Hippocampal formation (tissue), 2 donors: ENCODE data around the gene MTARC2.
A peak's percentile ranks its signal among the peaks of the same experiment; 100 is the strongest.

Experiments used
- DNase-seq, 2 donors: peaks; one replicate each; lab custom pipeline; 2025; lab: John Stamatoyannopoulos, UW

MTARC2 gene

DNA sequence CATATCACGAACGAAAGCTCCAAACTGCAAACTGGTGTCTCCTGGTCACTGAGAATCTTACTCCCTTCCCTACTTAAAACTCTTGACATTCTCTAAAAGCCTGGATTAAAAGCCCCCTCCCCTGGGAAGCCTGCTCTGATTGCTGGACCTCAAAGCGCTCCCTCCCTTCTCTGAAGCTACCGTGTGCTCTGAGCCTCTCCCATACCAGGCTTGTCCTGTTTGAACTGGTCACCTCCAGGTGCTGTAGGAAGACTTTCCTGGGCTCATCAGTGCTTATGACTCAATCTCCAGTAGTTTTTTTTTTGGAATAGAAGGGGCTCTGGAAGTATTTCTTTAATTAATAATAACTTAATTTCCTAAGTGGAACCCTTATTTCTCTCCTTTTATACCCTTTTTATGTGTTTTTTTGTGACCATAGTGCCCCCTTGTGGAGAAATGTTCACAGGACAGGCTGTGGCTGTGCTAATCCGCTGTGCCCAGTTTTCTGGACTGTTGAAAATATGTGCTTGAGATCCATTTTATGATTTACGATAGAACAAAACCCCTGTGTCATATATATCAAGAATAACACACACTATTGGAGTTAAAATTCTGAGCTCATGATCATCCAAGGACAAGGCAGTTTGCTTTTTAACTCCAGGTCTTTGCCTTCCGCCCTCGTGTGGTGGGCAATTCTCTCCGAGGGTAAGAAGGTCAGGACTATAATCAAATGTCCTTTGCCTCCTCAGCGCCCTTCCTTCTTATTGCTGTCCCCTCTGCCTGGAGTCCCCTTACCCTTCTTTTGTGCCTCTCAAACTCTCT lies 55.5 kb downstream of the MTARC2 start:
- DNase-seq: peak; percentile 7 to 11

DNA sequence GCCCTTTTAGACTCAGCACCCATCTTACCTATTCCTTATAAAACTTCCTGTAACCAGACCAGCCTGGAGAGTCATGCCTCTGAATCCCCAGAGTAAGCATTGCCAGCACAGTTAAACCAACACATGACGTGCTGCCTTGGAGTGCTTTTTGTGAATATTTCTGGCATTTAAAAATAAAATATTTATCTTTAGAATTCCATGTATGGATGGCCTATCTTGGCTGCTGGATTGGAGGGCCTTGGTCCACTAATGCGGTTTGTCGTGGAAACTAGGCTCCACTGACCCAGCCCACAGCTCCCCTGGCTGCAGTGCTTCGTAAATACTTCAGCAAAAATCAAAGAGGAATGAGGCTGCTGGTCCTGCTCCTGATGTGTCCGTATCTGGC lies 56.1 kb downstream of the MTARC2 start:
- DNase-seq: no peak

DNA sequence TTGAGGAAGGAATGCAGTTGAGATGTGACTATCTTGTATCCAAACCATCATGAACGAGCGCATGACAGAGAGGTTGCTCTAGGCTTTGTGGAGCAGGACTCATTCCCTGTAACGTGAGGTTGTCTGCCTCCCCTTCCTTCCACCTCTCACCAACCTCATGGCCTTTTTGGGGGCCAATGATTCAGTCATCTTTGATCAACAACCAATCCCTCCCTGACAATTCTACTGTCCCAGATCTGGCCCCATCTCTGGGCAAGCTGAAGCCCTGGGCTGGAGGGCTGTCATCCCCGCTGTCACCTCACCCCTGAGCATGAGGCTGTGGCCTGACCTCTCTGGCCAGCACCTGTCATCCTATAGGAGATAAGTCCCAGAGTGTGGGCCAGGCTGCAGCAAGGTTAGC lies 58.3 kb downstream of the MTARC2 start:
- DNase-seq: no peak

DNA sequence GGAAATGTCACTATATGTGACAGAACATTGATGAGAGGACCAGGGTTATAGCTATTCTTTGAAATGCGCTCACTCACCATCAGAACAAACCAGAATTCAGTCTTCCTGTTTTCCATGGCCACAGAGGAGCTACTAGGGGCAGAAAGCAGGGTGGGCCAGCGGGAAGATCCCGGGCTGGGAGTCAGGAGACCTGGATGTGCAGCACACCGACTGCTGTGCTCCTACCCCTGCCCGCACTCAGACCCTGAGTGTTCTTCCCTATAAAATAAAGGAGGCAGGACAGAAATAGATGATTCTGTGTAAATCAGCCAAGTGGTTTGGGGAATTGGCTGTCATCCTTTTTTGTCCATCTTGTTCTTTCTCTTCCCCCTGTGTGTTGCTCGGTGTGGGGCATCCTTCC lies 59.6 kb downstream of the MTARC2 start:
- DNase-seq: no peak

DNA sequence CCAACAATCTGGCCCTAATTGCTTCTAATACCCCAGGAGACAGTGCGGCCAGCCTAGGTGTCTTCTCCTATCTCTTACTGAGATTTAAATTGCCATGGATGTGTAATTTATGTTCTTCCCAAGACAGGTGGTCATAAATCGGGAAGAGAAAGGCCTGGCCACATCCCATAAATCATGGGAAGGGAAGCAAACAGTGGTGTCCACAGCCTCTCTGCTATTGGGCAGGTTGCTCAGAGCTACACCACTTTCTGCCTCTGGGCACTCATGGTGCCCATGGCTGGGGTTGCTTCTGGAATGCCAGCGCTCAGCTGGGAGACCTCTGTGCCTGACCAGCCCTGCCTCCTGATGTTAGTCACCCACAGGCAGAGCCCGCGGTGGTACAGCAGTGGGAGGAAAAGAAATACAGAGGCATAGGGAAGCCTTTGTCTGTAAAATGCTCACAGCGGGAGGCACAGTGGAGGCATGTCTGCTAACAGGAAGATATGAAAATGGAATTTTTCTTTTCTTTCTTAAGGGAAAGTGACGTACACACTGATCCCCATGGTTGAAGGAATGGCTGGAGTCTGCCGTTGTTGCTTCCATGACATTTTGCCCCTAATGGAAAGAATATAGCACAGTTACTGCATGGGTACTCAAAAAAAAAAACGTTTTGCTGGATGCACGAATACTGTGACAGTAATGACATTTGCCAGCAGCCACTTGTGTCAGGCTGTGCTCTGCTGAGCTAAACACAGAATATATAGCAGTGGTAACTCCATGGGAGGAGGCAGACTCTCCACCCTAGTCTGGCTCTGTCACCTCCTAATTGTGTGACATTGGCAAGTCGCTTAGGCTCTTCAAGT lies 60.4 kb downstream of the MTARC2 start:
- no peak for DNase-seq

DNA sequence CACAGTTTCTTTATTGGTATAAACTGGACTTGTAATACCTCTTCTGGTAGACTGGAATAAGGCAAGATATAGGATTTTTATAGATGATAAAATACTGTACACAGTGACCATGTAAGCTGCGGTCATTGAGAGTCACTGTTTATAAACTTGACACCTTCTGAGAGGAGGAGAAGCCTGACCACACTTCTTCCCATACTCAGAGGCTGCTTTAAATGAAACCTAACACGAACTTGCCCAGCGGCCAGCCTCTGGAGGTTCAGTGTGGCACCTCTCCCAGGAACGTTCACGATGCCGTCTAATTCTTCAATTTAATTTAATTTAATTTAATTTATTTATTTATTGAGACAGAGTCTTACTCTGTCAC lies 61.0 kb downstream of the MTARC2 start:
- DNase-seq: no peak

DNA sequence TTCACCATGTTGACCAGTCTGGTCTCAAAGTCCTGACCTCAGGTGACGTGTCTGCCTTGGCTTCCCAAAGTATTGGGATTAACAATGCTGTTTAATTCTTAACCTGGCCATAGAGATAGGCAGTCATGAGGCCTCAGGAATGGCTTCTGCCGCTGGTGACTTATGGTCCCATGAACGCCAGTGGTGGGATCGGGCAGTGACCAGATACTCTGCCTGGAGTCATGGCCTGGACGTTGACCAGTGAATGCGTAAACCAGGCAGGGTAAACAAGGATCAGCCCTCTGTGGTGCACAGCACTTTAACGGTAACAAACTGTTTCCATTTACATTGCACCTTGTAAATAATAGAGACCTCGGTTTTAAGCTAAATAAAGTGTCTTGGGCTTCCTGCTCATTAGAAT lies 61.6 kb downstream of the MTARC2 start:
- DNase-seq: no peak

DNA sequence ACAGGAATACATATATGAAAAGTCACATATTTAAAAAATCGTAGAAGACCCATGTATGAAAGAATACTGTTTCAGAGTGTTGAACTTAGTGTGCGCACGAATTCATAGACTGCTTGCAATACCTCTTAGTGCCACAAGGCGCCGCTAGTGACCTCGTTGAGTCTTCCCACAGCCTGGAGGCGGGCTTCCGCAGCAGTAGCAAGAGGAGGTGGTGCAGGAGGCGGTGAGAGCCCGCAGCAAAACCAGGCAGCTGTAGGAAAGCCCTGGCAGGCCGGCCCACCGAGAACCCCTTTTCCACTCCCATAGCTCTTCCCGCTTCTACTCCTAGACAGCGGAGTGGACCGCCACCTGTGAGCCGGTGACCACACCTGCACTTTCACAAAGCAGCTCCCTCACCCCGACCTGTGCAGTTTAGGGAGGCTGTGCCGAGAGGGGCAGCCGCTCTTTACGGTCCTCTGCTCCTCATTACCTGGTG lies 62.1 kb downstream of the MTARC2 start:
- DNase-seq: no peak

DNA sequence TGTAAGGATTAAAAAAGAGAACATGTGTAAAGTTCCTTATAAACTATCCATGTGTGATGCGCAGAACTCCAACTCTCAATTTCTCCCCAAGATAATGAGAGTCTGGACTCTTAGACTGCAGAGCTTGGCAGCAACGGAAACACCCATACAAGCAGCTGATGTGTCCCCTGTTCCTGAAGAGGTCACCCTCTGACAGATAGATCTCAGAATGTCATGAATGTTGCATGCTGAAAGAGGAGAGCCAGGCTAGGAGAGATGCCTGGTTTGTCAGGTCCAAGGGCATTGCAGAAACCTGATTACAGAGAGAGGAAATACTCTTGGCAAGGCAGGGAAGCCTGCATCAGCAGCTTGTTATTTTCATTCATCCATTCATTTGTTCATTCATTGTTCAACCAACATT lies 62.8 kb downstream of the MTARC2 start:
- no peak for DNase-seq

DNA sequence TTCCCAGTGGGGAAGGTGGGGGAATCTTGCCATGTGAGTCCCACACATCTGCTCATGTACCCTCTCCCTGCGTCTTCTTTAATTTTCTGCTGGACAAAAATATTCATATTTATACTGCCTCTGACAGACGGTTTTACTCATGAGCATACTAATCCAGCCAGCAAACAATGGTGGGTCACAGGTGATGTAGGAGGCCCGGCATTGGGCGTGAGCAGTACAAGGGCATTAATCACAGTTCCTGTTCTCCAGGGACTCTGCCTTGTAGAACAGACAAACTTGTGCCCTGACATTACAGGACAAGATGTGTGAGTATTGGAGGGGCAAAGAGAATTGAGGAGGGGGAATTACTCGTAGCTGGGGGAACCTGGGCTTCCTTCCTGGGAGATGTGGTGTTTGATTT lies 63.6 kb downstream of the MTARC2 start:
- no peak for DNase-seq

DNA sequence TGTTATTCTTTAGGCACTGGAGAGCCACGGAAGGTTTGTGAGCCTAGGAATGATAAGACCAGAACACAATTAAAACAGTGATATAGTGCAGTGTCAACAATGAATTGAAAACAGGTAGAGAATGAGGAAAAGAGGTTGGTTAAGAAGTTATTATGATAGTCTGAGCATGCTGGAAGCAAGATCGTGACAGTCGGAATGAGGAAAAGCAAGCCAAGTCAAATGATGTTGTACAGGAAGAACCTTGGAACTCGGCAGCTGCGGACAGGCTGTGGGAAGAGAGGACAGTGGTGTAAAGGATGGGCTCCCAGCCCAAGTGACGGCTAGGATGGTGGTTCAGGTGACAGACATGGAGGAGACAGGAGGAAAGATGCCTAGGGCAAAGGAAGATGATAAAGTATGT lies 64.2 kb downstream of the MTARC2 start:
- DNase-seq: no peak

DNA sequence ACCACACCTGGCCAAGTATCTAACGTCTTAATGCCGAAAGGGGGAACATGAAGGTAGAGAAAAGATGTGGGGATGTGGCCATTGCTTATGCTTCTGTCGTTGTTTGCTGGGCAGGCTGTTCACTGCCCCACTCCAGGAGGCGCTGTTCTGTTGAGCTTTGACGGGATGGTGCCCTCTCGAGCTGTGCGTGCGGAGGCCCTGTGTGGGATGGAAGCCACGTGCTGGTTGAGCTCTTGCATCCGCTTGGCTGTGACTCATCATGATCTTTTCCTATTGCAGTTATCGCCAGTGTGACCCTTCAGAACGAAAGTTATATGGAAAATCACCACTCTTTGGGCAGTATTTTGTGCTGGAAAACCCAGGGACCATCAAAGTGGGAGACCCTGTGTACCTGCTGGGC lies 64.9 kb downstream of the MTARC2 start:
- no peak for DNase-seq

DNA sequence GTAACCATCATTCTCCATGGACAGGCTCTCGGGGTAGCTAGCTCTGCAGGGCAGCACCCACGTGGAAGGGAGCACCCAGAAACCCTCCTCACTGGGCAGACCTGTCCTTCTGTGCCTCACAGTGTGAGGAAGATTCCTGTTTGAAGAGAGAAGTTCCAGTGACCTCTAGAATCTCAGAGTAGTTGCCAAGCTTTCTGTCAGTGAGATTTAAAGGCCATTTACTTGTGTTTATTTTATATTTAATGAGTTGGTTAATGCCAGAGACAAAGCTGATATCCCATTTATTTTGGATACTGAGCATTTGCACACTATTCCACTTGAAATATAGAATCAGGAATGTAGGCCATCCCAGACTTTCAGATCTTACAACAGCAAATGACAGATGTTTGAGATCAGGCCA lies 67.3 kb downstream of the MTARC2 start:
- no peak for DNase-seq

DNA sequence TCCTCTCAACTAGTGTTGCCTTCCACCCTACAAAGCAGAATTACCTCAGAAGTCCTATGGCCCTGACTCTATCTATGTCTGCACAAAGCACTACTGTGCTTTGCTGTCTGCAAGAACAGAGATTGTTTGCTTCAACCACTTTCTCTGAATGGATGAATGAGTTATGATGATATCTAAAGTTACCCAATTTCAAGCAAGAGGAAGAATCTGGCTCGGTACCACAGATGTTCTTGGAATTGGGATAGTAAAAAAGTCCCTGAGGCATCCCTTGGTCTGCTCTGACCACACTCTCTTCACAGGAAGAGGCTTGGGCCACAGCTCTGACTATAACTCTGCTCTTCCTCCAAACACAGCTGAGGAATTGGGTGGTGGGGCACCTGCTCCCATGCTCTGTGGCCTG lies 69.8 kb downstream of the MTARC2 start:
- DNase-seq: no peak

DNA sequence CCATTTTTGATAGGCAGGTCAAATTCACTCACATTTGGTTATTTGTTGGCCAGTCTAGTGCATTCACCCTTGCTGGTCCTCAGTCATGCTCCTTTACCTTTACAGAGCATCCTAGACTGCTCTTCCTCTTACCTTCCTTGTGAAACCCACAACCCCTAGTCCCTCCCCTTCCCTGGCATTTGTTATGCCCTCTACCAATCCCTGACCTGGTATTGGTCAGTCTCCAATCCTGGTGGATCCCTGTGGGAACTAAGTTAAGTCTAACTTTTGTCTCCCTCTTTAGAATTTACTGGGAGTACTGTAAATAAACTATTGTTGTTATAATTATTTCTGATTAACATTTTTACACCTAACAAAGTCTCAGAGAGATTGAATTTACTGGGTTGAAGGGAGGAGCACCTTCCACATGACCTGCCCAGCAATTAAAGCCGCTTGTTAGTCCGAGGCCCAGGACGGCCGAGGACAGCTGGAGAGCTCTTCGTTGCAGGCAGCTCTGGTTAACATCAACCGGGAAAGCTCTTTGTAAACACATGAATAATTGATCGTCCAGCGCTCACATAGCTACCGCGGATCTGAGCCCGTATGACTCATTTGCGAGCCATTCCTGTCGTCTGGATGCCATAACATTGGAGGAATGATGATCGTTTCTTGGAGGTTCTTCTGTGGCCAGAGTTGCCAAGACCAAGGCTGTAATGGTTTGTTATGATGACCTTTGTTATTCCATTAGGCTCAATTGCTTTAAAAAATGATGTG lies 70.5 kb downstream of the MTARC2 start:
- DNase-seq: no peak

DNA sequence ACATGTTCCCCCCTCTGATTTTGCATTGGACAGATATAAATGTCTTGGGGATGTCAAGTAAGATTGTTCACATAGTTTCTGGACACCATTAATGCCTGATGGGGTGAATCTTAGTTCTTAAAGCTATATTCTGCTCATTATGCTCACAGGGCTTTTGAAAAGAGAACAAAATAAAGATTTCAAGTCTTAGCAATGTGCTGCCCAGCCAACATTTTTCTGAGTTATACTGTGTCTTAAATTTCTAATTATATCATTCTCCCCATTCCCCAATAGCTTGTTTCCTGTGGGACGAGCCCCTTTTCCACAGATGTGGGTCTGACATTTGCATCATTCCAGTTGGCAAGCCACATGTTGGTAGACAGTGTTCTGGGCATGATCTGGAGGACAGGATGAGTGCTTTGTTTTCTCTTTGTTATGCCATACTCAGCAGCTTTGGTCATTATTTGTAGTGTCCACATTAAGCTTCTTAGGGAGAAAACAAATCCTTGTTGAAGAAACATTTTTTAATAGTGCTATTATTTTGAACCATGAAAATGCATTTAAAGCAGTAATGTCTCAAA lies 71.4 kb downstream of the MTARC2 start:
- no peak for DNase-seq

DNA sequence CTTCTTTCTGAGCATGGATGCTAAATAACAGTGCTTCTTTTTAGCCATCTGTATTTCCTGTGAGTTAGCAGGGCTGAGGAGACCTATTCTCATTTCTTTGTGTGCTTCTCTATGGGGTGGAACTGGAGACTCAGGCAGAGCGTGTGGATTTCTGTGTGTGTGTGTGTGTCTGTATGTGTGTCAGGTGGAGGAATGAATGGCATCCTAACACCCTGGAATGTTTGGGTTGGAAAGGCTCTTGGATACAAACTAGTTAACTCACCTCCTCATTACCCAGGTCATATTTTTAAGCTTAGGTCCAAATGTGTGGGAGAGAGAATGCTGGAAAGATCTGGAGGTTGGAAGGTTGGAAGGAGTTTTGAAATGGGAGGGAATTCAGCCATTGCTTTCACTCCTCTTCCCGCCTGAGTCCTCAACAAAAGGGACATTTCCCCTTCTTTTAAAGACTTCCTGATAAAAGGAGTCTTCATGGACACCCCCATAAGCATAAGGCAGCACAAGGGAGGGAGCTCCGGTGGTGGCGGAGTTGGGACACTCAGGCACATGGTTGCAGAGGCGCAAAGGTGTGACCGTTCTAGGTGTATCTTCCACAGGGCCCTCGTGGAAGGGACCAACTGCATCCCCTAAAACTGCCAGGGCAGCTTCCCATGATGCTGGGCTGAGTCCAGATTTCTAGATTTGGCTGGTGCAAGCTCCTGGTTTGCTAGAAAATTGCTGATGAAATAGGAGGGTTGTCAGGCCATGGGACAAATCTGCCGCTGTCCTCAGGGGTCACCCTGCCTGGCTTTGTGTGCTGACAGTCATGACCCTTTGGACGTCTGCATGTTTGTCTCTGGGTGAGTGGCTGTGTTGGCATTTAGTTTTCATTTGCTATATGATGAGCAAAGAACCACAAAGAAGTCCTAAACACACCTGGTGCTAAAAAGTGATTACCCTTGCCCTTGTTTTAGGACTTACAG lies 76.2 kb downstream of the MTARC2 start:
- no peak for DNase-seq

DNA sequence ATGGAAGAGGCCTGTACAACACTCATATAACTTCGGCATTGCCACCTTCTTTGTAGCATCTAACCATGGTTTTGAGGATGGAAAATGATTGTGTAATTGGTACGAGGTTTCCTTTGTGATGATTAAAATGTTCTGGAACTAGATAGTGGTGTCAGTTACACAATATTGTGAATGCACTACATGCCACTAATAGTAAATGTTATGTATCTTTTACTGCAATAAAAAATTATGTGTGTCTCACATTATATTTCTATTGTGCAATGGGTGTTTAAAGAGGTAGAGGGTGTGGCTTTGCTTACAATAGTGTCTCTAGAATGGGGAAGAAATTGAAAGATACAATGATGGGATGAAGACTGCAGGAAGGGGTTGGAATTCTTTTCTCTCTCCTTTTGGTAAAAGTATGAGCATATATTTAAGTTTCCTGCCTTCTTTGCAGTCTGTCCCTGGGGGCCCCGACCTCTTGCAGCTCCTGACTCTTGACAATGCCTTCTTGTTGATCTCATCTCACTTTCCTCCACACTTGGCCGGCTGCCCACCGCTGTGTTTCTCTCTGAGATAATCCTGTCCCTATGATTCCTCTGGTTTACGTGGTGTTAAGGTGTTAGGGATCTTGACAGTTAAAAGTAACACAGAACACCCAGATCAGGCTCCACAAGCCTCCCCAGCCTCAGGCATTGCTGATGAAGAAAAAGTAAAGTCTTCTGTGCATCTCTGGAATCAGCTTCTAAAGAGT lies 77.9 kb downstream of the MTARC2 start:
- no peak for DNase-seq

DNA sequence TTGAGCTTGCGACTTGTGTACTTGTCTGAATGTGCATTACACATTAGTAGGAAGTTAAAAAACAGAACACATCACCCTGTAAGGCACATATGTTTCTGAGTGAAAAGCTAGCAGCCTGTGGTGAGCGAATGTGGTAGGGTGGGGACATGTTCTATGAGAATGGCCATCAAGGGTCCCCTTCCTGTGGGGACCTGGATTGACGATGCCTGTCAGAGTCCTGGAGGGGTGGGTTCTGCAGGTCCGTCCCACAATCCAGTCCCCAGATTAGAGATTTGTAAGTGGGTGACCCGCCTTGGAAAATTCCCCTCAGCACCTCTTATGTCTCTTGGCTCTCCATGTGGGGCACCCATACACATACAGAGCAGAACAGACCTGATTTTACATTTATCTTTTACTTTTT lies 78.6 kb downstream of the MTARC2 start:
- DNase-seq: no peak

DNA sequence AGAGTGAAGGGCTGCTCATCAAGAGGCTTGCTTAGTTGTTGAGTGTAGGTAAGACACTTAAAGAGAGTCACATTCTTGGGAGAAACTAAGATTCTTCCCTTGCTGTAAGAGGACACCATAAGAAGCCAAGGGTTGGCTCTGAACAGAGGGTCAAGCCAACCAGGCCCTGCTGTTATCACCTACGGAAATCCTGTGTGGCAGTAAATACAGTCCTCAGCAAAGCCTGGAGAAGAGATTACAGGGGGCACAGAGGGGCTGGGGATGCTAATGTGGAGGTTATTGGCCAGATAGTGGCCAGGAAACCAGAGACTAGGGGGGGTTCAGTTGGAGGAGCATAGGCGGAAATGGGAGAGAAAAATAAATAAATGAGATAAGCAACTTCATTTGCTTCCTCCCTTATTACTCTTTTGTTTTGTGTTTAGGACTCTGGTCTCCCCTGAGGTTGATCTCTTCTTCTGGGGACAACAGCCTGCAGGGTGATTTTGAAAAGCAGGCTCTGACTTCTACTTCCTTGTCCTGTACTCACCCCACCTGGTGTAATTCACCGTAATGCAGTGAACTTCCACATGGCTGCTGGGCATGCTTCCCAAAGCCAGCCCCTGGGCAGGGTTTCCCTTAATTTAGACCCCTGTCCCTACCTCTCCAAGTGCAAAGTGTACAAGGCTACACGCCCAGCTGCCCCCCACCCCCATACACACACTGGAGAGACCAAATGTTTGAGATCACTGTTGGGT lies 79.5 kb downstream of the MTARC2 start:
- no peak for DNase-seq
